ENCODE results near the gene SYNPO2.
"Not testable (repeated sequence)": the region's sequence is repeated elsewhere in the genome, so short reads cannot be mapped to it uniquely, and the experiment has no call there.

The SYNPO2 gene

GRCh38 chr4:118997601-118998000, 108.9 kb downstream of the SYNPO2 start:
- Histone ChIP-seq H3K27ac (peak overlapping the region; percentile 86 to 90), H3K4me3 (peak overlapping the region; percentile 44)
- no peak for TF ChIP-seq CTCF (IDR thresholded peaks at IDR 0.05)
- DNase-seq (ENCODE audit: low spot score) = no peak

DNA sequence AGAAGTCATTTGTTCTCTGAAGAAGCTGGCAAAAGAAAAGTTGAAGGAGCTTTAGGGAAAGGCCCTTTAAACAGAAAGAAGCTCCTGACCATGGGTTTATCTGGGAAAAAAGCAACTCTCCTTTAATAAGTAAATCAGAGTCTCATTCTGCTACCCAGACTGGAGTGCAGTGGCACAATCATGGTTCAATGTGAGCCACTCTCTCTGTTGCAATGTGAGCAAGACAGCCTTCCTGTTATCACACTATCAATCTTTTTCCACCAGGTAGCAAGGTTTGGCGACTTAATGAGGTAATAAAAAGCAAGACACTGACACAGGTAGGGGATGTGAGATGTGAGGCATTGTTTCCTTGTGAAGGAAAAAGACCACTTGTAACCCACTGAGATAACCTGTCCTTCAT, 111.3 kb downstream of the SYNPO2 start:
- TF ChIP-seq CTCF (IDR thresholded peaks at IDR 0.05) = no peak
- DNase-seq (ENCODE audit: low spot score) = no peak
- no peak overlapping the region for H3K4me3 ChIP-seq
- peak overlapping the region; percentile 86 to 90 for H3K27ac ChIP-seq

GRCh38 chr4:119000400-119000799, 111.7 kb downstream of the SYNPO2 start:
- peak overlapping the region; percentile 86 to 90 for H3K27ac ChIP-seq

DNA sequence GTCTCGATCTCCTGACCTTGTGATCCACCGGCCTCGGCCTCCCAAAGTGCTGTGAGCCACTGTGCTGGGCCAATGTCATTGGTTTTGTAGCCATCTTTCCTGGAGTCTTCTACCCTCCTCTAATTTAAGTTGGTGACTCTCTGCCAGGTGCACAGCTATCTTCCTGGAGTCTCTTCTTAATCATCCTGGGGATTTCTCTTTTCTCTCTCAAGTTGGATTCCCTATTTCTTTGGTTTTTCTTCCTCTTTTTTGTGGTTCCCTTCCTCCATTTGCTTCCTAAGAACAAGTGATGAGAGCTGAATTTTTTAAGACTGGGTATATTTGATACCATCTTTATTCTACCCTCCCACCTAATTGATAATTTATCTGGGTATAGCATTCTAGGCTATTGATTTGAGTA, 113.8 kb downstream of the SYNPO2 start:
- Histone ChIP-seq H3K4me3 (no peak overlapping the region), H3K27ac (peak overlapping the region; percentile 72 to 73)
- no peak for DNase-seq (ENCODE audit: low spot score)
- TF ChIP-seq CTCF (IDR thresholded peaks at IDR 0.05) = no peak

More at GRCh38 chr4:119000400-119000799, 111.7 kb downstream of the SYNPO2 start:
- DNase-seq (ENCODE audit: low spot score) = no peak
- no peak for TF ChIP-seq CTCF (IDR thresholded peaks at IDR 0.05)
- H3K4me3 ChIP-seq = no peak overlapping the region

DNA sequence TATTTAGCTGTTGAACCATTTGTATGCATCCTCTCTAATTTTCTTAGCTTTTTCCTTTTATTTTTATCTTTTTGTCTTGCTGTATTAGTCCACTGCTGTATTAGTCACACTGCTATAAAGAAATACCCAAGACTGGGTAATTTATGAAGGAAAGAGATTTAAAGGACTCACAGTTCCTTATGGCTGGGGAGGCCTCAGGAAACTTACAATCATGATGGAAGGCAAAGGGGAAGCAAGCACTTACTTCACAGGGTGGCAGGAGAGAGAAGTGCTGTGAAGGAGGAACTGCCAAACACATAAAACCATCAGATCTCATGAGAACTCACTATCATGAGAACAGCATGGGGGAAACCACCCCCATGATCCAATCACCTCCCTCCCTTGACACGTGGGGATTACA, 114.3 kb downstream of the SYNPO2 start:
- Histone ChIP-seq H3K27ac (peak overlapping the region; percentile 72 to 82), H3K4me3 (peak overlapping the region; percentile 6)
- not testable (repeated sequence) for DNase-seq (ENCODE audit: low spot score)

- no peak for DNase-seq (ENCODE audit: low spot score)
- TF ChIP-seq CTCF (IDR thresholded peaks at IDR 0.05) = no peak
- Histone ChIP-seq H3K4me3 (peak overlapping the region; percentile 22), H3K27ac (peak overlapping the region; percentile 9 to 60)
Measured at GRCh38 chr4:119005928-119006460, 117.3 kb downstream of the SYNPO2 start.

DNA sequence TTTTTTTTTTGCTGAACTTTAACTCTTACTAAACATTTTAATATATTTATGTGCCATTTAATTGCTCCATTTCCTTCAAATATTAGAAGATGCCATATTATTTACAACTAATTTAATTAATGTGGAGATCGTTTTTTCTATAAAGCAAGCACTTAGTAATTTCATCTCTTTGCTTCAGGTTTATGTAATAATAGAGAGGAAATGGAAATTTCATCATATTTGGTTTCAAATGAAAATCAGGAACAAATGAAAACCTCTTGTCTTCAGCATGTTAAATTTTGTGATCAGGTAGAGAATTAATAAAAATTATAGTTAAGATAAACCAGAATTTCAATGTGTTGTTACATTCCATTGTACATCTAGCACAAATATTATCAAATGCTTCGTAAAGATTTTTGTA, 120.1 kb downstream of the SYNPO2 start:
- H3K4me3 ChIP-seq = no peak overlapping the region
- DNase-seq (ENCODE audit: low spot score) = no peak
- peak overlapping the region; percentile 78 to 87 for H3K27ac ChIP-seq
- no peak for TF ChIP-seq CTCF (IDR thresholded peaks at IDR 0.05)

DNA sequence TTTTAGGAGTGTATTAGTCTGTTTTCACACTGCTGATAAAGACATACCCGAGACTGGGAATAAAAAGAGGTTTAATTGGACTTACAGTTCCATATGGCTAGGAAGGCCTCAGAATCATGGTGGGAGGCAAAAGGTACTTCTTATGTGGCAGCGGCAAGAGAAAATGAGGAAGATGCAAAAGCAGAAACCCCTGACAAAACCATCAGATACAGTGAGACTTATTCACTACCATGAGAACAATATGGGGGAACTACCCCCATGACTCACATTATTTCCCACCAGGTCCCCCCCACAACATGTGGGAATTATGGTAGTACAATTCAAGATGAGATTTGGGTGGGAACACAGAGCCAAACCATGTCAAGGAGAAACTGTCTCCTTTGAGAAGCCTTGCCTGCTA, 121.6 kb downstream of the SYNPO2 start:
- not testable (repeated sequence) for H3K4me3 ChIP-seq; DNase-seq (ENCODE audit: low spot score)
- peak overlapping the region; percentile 78 to 87 for H3K27ac ChIP-seq
